B cell (primary cell): Measurements from ENCODE around the gene CTTN. TPM values are rescaled to one million over a fixed set of nuclear protein-coding genes. Genes with fewer than 3 reads are reported as not detected.

Experiments used
- ATAC-seq: fragments of 200-7000 bp; cut with Tn5 transposase; one replicate; pipeline ENCODE4 v1.10.0; 2021; ENCODE audit warnings: low read depth, mild to moderate bottlenecking, moderate number of reproducible peaks, moderate library complexity
- CTCF ChIA-PET: fragments of 350-600 bp; sonication (Branson Sonifier 250); formaldehyde crosslinking; loops from one replicate; lab custom pipeline; 2021; ENCODE audit warnings: antibody characterized with exemption, inconsistent platforms; lab: Charles Lee
- POLR2A ChIA-PET: fragments of 350-600 bp; sonication (Branson Sonifier 250); formaldehyde crosslinking; loops from one replicate; lab custom pipeline; 2021; ENCODE audit warnings: antibody characterized with exemption; lab: Charles Lee
- DNase-seq: peaks from one replicate; pipeline ENCODE4 v3.0.0; 2013
- H2AFZ ChIP-seq: 2 replicates; pipeline ENCODE4 v1.6.1; 2012; ENCODE audit warnings: mild to moderate bottlenecking, low read depth, low read length; ENCODE audit not compliant: insufficient read depth, poor library complexity, severe bottlenecking
- H3K27ac ChIP-seq, 2 donors: 1 replicate in 1 of 2; 2 replicates in 1 of 2; pipeline ENCODE4 v1.5.1; 2012 to 2013; ENCODE audit warnings: low read length in 2 of 2, mild to moderate bottlenecking in 2 of 2, moderate library complexity in 1 of 2
- H3K27me3 ChIP-seq, 4 experiments: fragments of 200-600 bp in 1 of 4; sonication (generic) in 1 of 4; replicated peaks in 1 of 4; 1 replicate in 2 of 4; 2 replicates in 2 of 4; pipeline versions ENCODE4 v1.6.1 to v1.7.0; 2013 to 2016; ENCODE audit warnings: low read length in 3 of 4, mild to moderate bottlenecking in 2 of 4, mixed read lengths in 1 of 4, moderate library complexity in 1 of 4; ENCODE audit not compliant: insufficient read depth in 4 of 4, control insufficient read depth in 3 of 4; ENCODE audit errors: control extremely low read depth in 1 of 4
- H3K36me3 ChIP-seq, 2 experiments: replicated peaks in 1 of 2; 1 replicate in 1 of 2; 2 replicates in 1 of 2; pipeline versions ENCODE4 v1.6.1 to v1.7.1; 2013; ENCODE audit warnings: low read length in 1 of 2; ENCODE audit not compliant: insufficient read depth in 2 of 2, control insufficient read depth in 1 of 2; ENCODE audit errors: control extremely low read depth in 1 of 2, extremely low read depth in 1 of 2
- H3K4me1 ChIP-seq, 2 donors: fragments of 200-600 bp in 1 of 2; sonication (generic) in 1 of 2; 1 replicate in 1 of 2; 2 replicates in 1 of 2; pipeline versions ENCODE4 v1.5.1 to v1.6.1; 2013 to 2017; ENCODE audit warnings: low read length in 2 of 2; ENCODE audit not compliant: control insufficient read depth in 2 of 2, insufficient read depth in 2 of 2
- H3K4me2 ChIP-seq: replicated peaks from 2 replicates; pipeline ENCODE3; 2012; ENCODE audit warnings: mild to moderate bottlenecking, low read depth, low read length; ENCODE audit not compliant: poor library complexity, severe bottlenecking
- H3K4me3 ChIP-seq, 5 experiments: fragments of 200-600 bp in 1 of 5; sonication (generic) in 1 of 5; 1 replicate in 3 of 5; 2 replicates in 2 of 5; pipeline versions ENCODE4 v1.5.1 to v1.7.0; 2011 to 2016; ENCODE audit warnings: low read length in 4 of 5, mild to moderate bottlenecking in 4 of 5, low read depth in 2 of 5, control low read depth in 1 of 5, moderate library complexity in 1 of 5; ENCODE audit not compliant: insufficient read depth in 1 of 5; ENCODE audit errors: control extremely low read depth in 1 of 5, extremely low read depth in 1 of 5
- H3K79me2 ChIP-seq: fragments of 200-600 bp; sonication (generic); one replicate; pipeline ENCODE4 v1.6.0; 2016; ENCODE audit warnings: low read length; ENCODE audit not compliant: control insufficient read depth, insufficient read depth
- H3K9ac ChIP-seq: fragments of 200-600 bp; sonication (generic); 2 replicates; pipeline ENCODE4 v1.6.1; 2017; ENCODE audit warnings: mild to moderate bottlenecking, low read length, moderate library complexity
- H3K9me3 ChIP-seq, 3 donors: one replicate each; pipeline versions ENCODE4 v1.6.1 to v1.7.1; 2013; ENCODE audit warnings: low read length in 2 of 3; ENCODE audit not compliant: control insufficient read depth in 2 of 3, insufficient read depth in 1 of 3; ENCODE audit errors: control extremely low read depth in 1 of 3
- H4K20me1 ChIP-seq: 2 replicates; pipeline ENCODE4 v1.6.0; 2012; ENCODE audit warnings: mild to moderate bottlenecking, low read length; ENCODE audit not compliant: insufficient read depth, control insufficient read depth, poor library complexity, severe bottlenecking
- H3K27ac Mint-ChIP-seq: one replicate; pipeline ENCODE4 v1.8.0; 2021; ENCODE audit warnings: mixed read lengths
- H3K27me3 Mint-ChIP-seq: one replicate; pipeline ENCODE4 v1.8.0; 2021; ENCODE audit warnings: mixed read lengths
- H3K4me1 Mint-ChIP-seq: one replicate; pipeline ENCODE4 v1.8.0; 2021; ENCODE audit warnings: mixed read lengths
- H3K4me3 Mint-ChIP-seq: one replicate; pipeline ENCODE4 v1.8.0; 2021; ENCODE audit warnings: mixed read lengths
- H3K9me3 Mint-ChIP-seq: one replicate; pipeline ENCODE4 v1.8.0; 2022; ENCODE audit warnings: mixed read lengths; ENCODE audit not compliant: insufficient read depth
- CTCF ChIP-seq: fragments of 200-600 bp; IDR thresholded peaks from one replicate; pipeline ENCODE4 v1.8.0; 2022; ENCODE audit warnings: antibody characterized with exemption, mild to moderate bottlenecking
- EZH2 ChIP-seq: IDR thresholded peaks from 2 replicates; pipeline ENCODE4 v1.6.1; 2012; ENCODE audit warnings: borderline replicate concordance, low read depth, mild to moderate bottlenecking, moderate library complexity, low read length; ENCODE audit not compliant: insufficient read depth, poor library complexity, severe bottlenecking
- WGBS: methylation state at CpG from one replicate; pipeline ENCODE4 v1.1.5; 2013; ENCODE audit warnings: missing lambda C conversion rate; ENCODE audit not compliant: insufficient coverage; 5-methylcytosine and 5-hydroxymethylcytosine counted together
- intact Hi-C: fragments of 100-400 bp; cut with micrococcal nuclease; formaldehyde crosslinking; loops from one replicate; pipeline ENCODE4 v1.10.0; 2022
- polyA plus RNA-seq: library from polyadenylated mRNA; depleted of rRNA; stranded (reverse); fragments of >200 nt; gene quantifications from 2 replicates; pipeline ENCODE4 v1.2.3, GENCODE V29; 2012
- total RNA-seq, 2 donors: library from RNA; stranded (reverse); fragments of 120-200 nt in 1 of 2; gene quantifications; 1 replicate in 1 of 2; 2 replicates in 1 of 2; pipeline versions ENCODE4 v1.2.3 to v1.2.4, GENCODE V29; 2013 to 2022

Gene CTTN
- total and polyA plus RNA-seq, 2 donors (not counting 1 experiment from before 2014, with no cell fraction given) = 0.34 TPM; not detected in 1

GRCh38 chr11:70476669-70477068 is 78.3 kb downstream of the CTTN start:
- TF ChIP-seq CTCF (no peak), EZH2 (no peak)
- Histone ChIP-seq H3K4me1 (no peaks in the 10 kb centered on the region), H3K9ac (no peak overlapping the region), H4K20me1 (no peaks in the 10 kb centered on the region), H3K4me3 (no peak overlapping the region), H2AFZ (no peak overlapping the region), H3K27me3 (no peaks in the 10 kb centered on the region), H3K27ac (no peak overlapping the region), H3K4me2 (no peak overlapping the region), H3K79me2 (no peaks in the 10 kb centered on the region), H3K36me3 (no peaks in the 10 kb centered on the region), H3K9me3 (no peaks in the 10 kb centered on the region)
- intact Hi-C loops = no loop called here
- ATAC-seq (no peak), DNase-seq (no peak)
- H3K9me3 Mint-ChIP-seq = no peaks in the 10 kb centered on the region
- no peak overlapping the region for H3K27ac Mint-ChIP-seq
- no peaks in the 10 kb centered on the region for H3K4me1 Mint-ChIP-seq
- ChIA-PET POLR2A (no interaction called here), CTCF (no interaction called here)
- H3K27me3 Mint-ChIP-seq = peaks cover 13% of the 10 kb centered on the region
- 83% methylated on average over 4 of the region's 4 CpGs for WGBS
- H3K4me3 Mint-ChIP-seq = no peak overlapping the region

DNA sequence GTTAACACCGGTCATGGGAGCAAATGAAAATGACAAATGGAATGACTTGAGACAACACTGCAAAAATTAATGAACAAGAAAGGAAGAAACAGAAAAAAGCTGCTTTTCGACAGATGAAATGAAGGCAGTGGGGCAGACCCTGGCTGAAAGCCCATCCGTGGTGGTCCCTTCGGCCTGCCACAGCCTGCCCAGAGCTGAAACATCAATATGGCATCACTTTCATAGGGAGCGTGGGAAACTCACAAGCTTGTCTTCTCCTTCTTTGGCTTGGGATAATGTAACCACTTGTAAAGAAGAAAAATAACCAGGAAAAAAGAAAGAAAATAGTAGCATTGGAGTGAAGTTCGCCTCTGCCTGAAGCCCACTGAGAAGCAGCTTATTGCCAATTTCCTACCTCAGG is 78.8 kb downstream of the CTTN start:
- no peak overlapping the region for H3K4me3 Mint-ChIP-seq
- WGBS = 92% methylated on average over 5 of the region's 6 CpGs
- H3K27me3 ChIP-seq = no peaks in the 10 kb centered on the region
- H3K4me2 ChIP-seq = no peak overlapping the region
- H3K9ac ChIP-seq = no peak overlapping the region
- peaks cover 13% of the 10 kb centered on the region for H3K27me3 Mint-ChIP-seq
- H2AFZ ChIP-seq = no peak overlapping the region
- intact Hi-C loops = no loop called here
- H3K9me3 ChIP-seq = no peaks in the 10 kb centered on the region
- H4K20me1 ChIP-seq = no peaks in the 10 kb centered on the region
- no peak overlapping the region for H3K27ac Mint-ChIP-seq
- no peaks in the 10 kb centered on the region for H3K36me3 ChIP-seq
- no peaks in the 10 kb centered on the region for H3K4me1 ChIP-seq
- TF ChIP-seq EZH2 = no peak
- TF ChIP-seq CTCF = no peak
- ATAC-seq (no peak), DNase-seq (no peak)
- ChIA-PET POLR2A (no interaction called here), CTCF (no interaction called here)
- H3K9me3 Mint-ChIP-seq = no peaks in the 10 kb centered on the region
- H3K4me3 ChIP-seq = no peak overlapping the region
- H3K27ac ChIP-seq = no peak overlapping the region
- H3K4me1 Mint-ChIP-seq = no peaks in the 10 kb centered on the region
- H3K79me2 ChIP-seq = no peaks in the 10 kb centered on the region
